HepG2 (cell line): ENCODE measurements around the gene FAM187B. TPM values are rescaled to one million over a fixed set of nuclear protein-coding genes. Genes with fewer than 3 reads are reported as not detected.

ENCODE experiments used
- ARNTL ChIP-seq: sonication (generic); formaldehyde crosslinking; IDR thresholded peaks from 2 replicates; pipeline ENCODE4 v1.4.0; 2020; ENCODE audit warnings: mild to moderate bottlenecking, missing genetic modification reagents
- ATRX ChIP-seq: sonication (generic); formaldehyde crosslinking; IDR thresholded peaks from 2 replicates; pipeline ENCODE4 v1.4.0; 2020; ENCODE audit warnings: missing genetic modification reagents, borderline replicate concordance
- KDM2A ChIP-seq: sonication (generic); formaldehyde crosslinking; IDR thresholded peaks from 2 replicates; pipeline ENCODE4 v1.4.0; 2020; ENCODE audit warnings: low read depth, missing genetic modification reagents, borderline replicate concordance
- KDM5B ChIP-seq: sonication (generic); formaldehyde crosslinking; IDR thresholded peaks from 2 replicates; pipeline ENCODE4 v1.4.0; 2020; ENCODE audit warnings: missing genetic modification reagents, mild to moderate bottlenecking, borderline replicate concordance
- MBNL3 ChIP-seq: fragments of 250-450 bp; sonication (Bioruptor Pico); conservative IDR thresholded peaks from 2 replicates; pipeline ENCODE4 v1.8.0; 2022; ENCODE audit warnings: mild to moderate bottlenecking, inconsistent platforms
- MXI1 ChIP-seq: IDR thresholded peaks from 3 replicates; pipeline ENCODE4 v1.6.1; 2012; ENCODE audit warnings: low read depth, low read length, inconsistent platforms, borderline replicate concordance
- NFKB2 ChIP-seq: sonication (generic); formaldehyde crosslinking; IDR thresholded peaks from 2 replicates; pipeline ENCODE4 v1.4.0; 2020; ENCODE audit warnings: missing genetic modification reagents, borderline replicate concordance
- SALL1 ChIP-seq: sonication (generic); formaldehyde crosslinking; IDR thresholded peaks from 2 replicates; pipeline ENCODE4 v1.8.0; 2022; ENCODE audit warnings: mild to moderate bottlenecking, missing genetic modification reagents
- SIX4 ChIP-seq: sonication (generic); formaldehyde crosslinking; IDR thresholded peaks from 2 replicates; pipeline ENCODE4 v1.4.0; 2020; ENCODE audit warnings: missing genetic modification reagents
- SP140L ChIP-seq: sonication (generic); formaldehyde crosslinking; IDR thresholded peaks from 2 replicates; pipeline ENCODE4 v1.4.0; 2020; ENCODE audit warnings: missing genetic modification reagents, borderline replicate concordance
- ZFX ChIP-seq: sonication (generic); formaldehyde crosslinking; IDR thresholded peaks from 2 replicates; pipeline ENCODE4 v1.4.0; 2020; ENCODE audit warnings: mild to moderate bottlenecking, low read depth, missing genetic modification reagents, moderate library complexity
- ZNF720 ChIP-seq: sonication (generic); formaldehyde crosslinking; IDR thresholded peaks from 2 replicates; pipeline ENCODE4 v1.4.0; 2020; ENCODE audit warnings: missing genetic modification reagents
- polyA plus RNA-seq, 8 experiments: library from polyadenylated mRNA; depleted of rRNA in 3 of 8; stranded (reverse) in 7 of 8; unstranded in 1 of 8; fragments of >200 nt; fragmentation: Illumina TruSeq in 4 of 8; extraction: Trizol in 4 of 8; gene quantifications; 2 replicates each; pipeline versions ENCODE4 v1.2.1 to v1.2.3, GENCODE V29; 2011 to 2016; ENCODE audit warnings: low read depth in 4 of 8, missing spikeins in 1 of 8, mixed read lengths in 1 of 8; ENCODE audit not compliant: insufficient read depth in 1 of 8
- total RNA-seq, 5 experiments: library from RNA; depleted of rRNA; stranded (reverse); fragments of >200 nt; fragmentation: Illumina TruSeq; extraction: Trizol; gene quantifications; 2 replicates each; pipeline ENCODE4 v1.2.3, GENCODE V29; 2016; ENCODE audit warnings: low read depth in 1 of 5
- TF ChIP-seq, protein P1 (sequence below), 2 experiments: sonication (generic) in 1 of 2; formaldehyde crosslinking in 1 of 2; IDR thresholded peaks; 2 replicates each; pipeline versions ENCODE4 v1.4.0 to v1.6.1; 2018 to 2020; ENCODE audit warnings: missing genetic modification reagents in 2 of 2, borderline replicate concordance in 1 of 2, low read depth in 1 of 2, mild to moderate bottlenecking in 1 of 2, missing biosample characterization in 1 of 2
- TF ChIP-seq, protein P2 (sequence below): sonication (generic); formaldehyde crosslinking; IDR thresholded peaks from 2 replicates; pipeline ENCODE4 v1.4.0; 2020; ENCODE audit warnings: missing genetic modification reagents
- TF ChIP-seq, protein P3 (sequence below): sonication (generic); formaldehyde crosslinking; IDR thresholded peaks from 2 replicates; pipeline ENCODE4 v1.8.0; 2022; ENCODE audit warnings: missing genetic modification reagents, mild to moderate bottlenecking, inconsistent platforms, borderline replicate concordance

FAM187B gene
- total and polyA plus RNA-seq, 2 of the 13 experiments (the other 11 are each of a cell fraction or from before 2014, with no cell fraction given) = not detected

DNA sequence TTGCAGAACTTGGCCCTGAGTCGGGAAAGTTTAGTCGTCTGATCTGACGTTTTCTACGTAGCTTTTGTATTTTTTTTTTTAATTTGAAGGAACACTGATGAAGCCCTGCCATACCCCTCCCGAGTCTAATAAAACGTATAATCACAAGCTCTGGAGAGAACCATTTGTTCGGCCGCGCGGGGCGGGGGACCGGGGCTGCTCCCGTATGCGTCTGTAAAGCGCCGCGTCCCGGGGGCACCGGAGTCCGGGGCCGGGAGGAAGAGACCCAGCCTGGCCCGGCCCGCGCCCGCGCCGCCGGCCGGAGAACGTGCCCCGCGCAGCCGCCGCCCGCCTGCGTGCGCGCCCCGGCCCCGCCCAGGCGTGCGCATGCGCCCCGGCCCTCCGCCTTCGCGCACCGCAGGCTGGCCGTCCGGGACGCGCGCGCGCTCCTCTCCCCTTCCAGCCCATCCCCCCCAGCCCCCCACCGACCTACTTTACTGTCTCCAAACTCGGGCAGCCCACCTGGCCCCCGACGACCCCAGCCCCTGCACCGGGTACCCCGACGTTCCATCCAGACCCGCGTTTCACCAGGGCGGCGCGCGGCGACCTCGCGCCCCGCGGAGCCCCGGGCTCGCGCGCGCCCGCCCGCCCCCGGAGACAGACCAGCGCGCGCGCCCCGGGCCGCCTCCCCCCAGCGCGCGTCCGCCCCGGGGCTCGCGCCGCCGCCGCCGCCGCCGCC lies 39.4 kb upstream of the FAM187B start (continued):
- TF ChIP-seq, protein P1, sequence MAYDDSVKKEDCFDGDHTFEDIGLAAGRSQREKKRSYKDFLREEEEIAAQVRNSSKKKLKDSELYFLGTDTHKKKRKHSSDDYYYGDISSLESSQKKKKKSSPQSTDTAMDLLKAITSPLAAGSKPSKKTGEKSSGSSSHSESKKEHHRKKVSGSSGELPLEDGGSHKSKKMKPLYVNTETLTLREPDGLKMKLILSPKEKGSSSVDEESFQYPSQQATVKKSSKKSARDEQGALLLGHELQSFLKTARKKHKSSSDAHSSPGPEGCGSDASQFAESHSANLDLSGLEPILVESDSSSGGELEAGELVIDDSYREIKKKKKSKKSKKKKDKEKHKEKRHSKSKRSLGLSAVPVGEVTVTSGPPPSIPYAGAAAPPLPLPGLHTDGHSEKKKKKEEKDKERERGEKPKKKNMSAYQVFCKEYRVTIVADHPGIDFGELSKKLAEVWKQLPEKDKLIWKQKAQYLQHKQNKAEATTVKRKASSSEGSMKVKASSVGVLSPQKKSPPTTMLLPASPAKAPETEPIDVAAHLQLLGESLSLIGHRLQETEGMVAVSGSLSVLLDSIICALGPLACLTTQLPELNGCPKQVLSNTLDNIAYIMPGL (CRISPR knock-in tag; IDR thresholded peaks at IDR 0.05; ENCODE audit: borderline replicate concordance in 1 of 2, low read depth in 1 of 2) = peak in 1 of 2 experiments; percentile 19; a peak in 1 of 4 replicates
- TF ChIP-seq SIX4 (CRISPR knock-in tag) = no peak
- peak; percentile 23; the same call in 1 of the 2 replicates for TF ChIP-seq NFKB2 (CRISPR knock-in tag)
- TF ChIP-seq ATRX (CRISPR knock-in tag) = no peak
- TF ChIP-seq SALL1 (CRISPR knock-in tag) = peak; percentile 33; the same call in 1 of the 2 replicates
- TF ChIP-seq ZFX (CRISPR knock-in tag) = peak; percentile 4; the same call in 1 of the 2 replicates
- TF ChIP-seq KDM5B (CRISPR knock-in tag) = peak; percentile 37; the same call in 1 of the 2 replicates
- no peak for TF ChIP-seq MBNL3 (CRISPR knock-in tag)
- TF ChIP-seq SP140L (CRISPR knock-in tag) = 0 out of 2 replicates have a peak, but pooled peaks have one; percentile 40
- TF ChIP-seq, protein P2, sequence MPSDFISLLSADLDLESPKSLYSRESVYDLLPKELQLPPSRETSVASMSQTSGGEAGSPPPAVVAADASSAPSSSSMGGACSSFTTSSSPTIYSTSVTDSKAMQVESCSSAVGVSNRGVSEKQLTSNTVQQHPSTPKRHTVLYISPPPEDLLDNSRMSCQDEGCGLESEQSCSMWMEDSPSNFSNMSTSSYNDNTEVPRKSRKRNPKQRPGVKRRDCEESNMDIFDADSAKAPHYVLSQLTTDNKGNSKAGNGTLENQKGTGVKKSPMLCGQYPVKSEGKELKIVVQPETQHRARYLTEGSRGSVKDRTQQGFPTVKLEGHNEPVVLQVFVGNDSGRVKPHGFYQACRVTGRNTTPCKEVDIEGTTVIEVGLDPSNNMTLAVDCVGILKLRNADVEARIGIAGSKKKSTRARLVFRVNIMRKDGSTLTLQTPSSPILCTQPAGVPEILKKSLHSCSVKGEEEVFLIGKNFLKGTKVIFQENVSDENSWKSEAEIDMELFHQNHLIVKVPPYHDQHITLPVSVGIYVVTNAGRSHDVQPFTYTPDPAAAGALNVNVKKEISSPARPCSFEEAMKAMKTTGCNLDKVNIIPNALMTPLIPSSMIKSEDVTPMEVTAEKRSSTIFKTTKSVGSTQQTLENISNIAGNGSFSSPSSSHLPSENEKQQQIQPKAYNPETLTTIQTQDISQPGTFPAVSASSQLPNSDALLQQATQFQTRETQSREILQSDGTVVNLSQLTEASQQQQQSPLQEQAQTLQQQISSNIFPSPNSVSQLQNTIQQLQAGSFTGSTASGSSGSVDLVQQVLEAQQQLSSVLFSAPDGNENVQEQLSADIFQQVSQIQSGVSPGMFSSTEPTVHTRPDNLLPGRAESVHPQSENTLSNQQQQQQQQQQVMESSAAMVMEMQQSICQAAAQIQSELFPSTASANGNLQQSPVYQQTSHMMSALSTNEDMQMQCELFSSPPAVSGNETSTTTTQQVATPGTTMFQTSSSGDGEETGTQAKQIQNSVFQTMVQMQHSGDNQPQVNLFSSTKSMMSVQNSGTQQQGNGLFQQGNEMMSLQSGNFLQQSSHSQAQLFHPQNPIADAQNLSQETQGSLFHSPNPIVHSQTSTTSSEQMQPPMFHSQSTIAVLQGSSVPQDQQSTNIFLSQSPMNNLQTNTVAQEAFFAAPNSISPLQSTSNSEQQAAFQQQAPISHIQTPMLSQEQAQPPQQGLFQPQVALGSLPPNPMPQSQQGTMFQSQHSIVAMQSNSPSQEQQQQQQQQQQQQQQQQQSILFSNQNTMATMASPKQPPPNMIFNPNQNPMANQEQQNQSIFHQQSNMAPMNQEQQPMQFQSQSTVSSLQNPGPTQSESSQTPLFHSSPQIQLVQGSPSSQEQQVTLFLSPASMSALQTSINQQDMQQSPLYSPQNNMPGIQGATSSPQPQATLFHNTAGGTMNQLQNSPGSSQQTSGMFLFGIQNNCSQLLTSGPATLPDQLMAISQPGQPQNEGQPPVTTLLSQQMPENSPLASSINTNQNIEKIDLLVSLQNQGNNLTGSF (CRISPR knock-in tag) = peak; percentile 42; the same call in 1 of the 2 replicates
- TF ChIP-seq ZNF720 (CRISPR knock-in tag) = no peak
- TF ChIP-seq KDM2A (CRISPR knock-in tag) = peak; percentile 69; the same call in 1 of the 2 replicates
- TF ChIP-seq ARNTL = no peak
- TF ChIP-seq MXI1 = peak; percentile 7; the same call in 1 of the 3 replicates
- TF ChIP-seq, protein P3, sequence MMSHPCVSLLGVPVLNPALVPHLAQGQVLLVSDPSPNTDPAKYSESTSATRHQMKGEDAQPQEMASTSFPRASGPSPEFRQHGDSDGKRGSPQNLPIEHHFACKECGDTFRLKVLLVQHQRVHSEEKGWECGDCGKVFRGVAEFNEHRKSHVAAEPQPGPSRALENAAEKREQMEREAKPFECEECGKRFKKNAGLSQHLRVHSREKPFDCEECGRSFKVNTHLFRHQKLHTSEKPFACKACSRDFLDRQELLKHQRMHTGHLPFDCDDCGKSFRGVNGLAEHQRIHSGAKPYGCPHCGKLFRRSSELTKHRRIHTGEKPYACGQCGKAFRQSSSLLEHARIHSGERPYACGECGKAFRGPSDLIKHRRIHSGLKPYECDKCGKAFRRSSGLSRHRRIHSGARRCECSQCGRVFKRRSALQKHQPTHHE = 0 out of 2 replicates have a peak, but pooled peaks have one; percentile 43
- TF ChIP-seq, all 625 proteins: peak for 38
